Heart right ventricle (tissue), 16 donors: ENCODE measurements around the gene PRKD2. TPM values are rescaled to one million over a fixed set of nuclear protein-coding genes. Genes with fewer than 3 reads are reported as not detected.
"Not testable (repeated sequence)": the region's sequence is repeated elsewhere in the genome, so short reads cannot be mapped to it uniquely, and the experiment has no call there.

Source experiments
- ATAC-seq, 8 donors: fragments of 200-7000 bp; cut with Tn5 transposase; one replicate each; pipeline ENCODE4 v1.9.1; 2020; ENCODE audit warnings: mild to moderate bottlenecking in 8 of 8, moderate library complexity in 8 of 8, moderate number of reproducible peaks in 1 of 8
- DNase-seq, 2 donors: peaks; one replicate each; pipeline ENCODE4 v3.0.0-alpha.2; 2020
- H3K27ac ChIP-seq, 10 donors: fragments of 200-600 bp; sonication (generic) in 2 of 10; one replicate each; pipeline versions ENCODE4 v1.5.0 to v1.8.0; 2020 to 2022; ENCODE audit warnings: mild to moderate bottlenecking in 3 of 10
- H3K27me3 ChIP-seq, 7 donors: fragments of 200-600 bp; one replicate each; pipeline ENCODE4 v1.8.0; 2021 to 2022; ENCODE audit warnings: mild to moderate bottlenecking in 2 of 7
- H3K36me3 ChIP-seq, 9 donors: fragments of 200-600 bp; sonication (generic) in 1 of 9; one replicate each; pipeline versions ENCODE4 v1.5.0 to v1.8.0; 2020 to 2022; ENCODE audit warnings: mild to moderate bottlenecking in 2 of 9
- H3K4me1 ChIP-seq, 9 donors: fragments of 200-600 bp; sonication (generic) in 1 of 9; one replicate each; pipeline versions ENCODE4 v1.5.0 to v1.8.0; 2020 to 2022; ENCODE audit warnings: mild to moderate bottlenecking in 4 of 9
- H3K4me3 ChIP-seq, 10 donors: fragments of 200-600 bp; sonication (generic) in 2 of 10; one replicate each; pipeline versions ENCODE4 v1.5.0 to v1.8.0; 2020 to 2022; ENCODE audit warnings: mild to moderate bottlenecking in 7 of 10, moderate library complexity in 2 of 10
- H3K9me3 ChIP-seq, 11 donors: fragments of 200-600 bp in 10 of 11; sonication (generic) in 2 of 11; one replicate each; pipeline versions ENCODE4 v1.5.0 to v1.8.0; 2013 to 2022; ENCODE audit warnings: mild to moderate bottlenecking in 2 of 11, control low read depth in 1 of 11, moderate library complexity in 1 of 11
- WGBS, 2 donors: extraction: QIAGEN DNeasy Blood & Tissue Kit; methylation state at CpG; one replicate each; pipeline ENCODE4 v1.1.7; 2013; ENCODE audit warnings: inconsistent platforms in 1 of 2; 5-methylcytosine and 5-hydroxymethylcytosine counted together
- intact Hi-C, 10 donors: fragments of 100-400 bp; cut with DNase I; formaldehyde crosslinking; loops; one replicate each; pipeline versions ENCODE4 v1.11.1 to v1.14.2; 2022
- long read RNA-seq, 3 donors: library from polyadenylated mRNA; unstranded; transcript quantifications; one replicate each; pipeline ENCODE4 v2.0.0, GENCODE V29; 2020 to 2021
- polyA plus RNA-seq, 2 donors: library from polyadenylated mRNA; stranded (reverse); fragments of 200-250 nt; gene quantifications; one replicate each; pipeline ENCODE4 v1.2.3, GENCODE V29; 2013
- total RNA-seq, 10 donors: library from RNA; stranded (reverse); fragmentation: NEBNext Ultra II Directional in 3 of 10; extraction: Animal tissue kit (Norgen Biotek cat#: 25700) in 3 of 10; gene quantifications; one replicate each; pipeline versions ENCODE4 v1.2.1 to v1.2.4, GENCODE V29; 2021 to 2023
- TF ChIP-seq, protein P1 (sequence below), 9 donors: fragments of 200-600 bp; sonication (generic) in 2 of 9; IDR thresholded peaks; one replicate each; pipeline versions ENCODE4 v1.5.0 to v1.8.0; 2021 to 2022; ENCODE audit warnings: antibody characterized with exemption in 9 of 9, mild to moderate bottlenecking in 5 of 9, moderate library complexity in 1 of 9
- donor health status: Arrhythmogenic right ventricular cardiomyopathy.
- donor health status: ischemic (EF 13 %, LVEDD 7.1; RV severe dilation, severe dysfunction).
- donor health status: healthy with polysubstance abuse.
- donor health status: DM: no; HTN: yes; CAD: no.
- donor health status: DM: no; HTN: no; CAD: no.
- donor health status: ischemic (EF 25% LVEDD 6.9; RV normal size, moderate dysfunction).
- donor health status: ischemic (EF 25% LVEDD 5.7; RV mildly dilated, moderate dysfunction).
- donor health status: healthy.
- donor health status: DM: yes; HTN: yes; CAD: no.
- donor health status: Ischemic cardiomyopathy.
- donor health status: ischemic (EF 35%, LVEDD 5.7; RV mildly dilated, moderate dysfunction).
- donor health status: nonischemic (EF 11% LVEDD 7.7; RV severe dilation, severe dysfunction).
- donor health status: DM: yes; HTN: yes; CAD: no.
- donor health status: PGD.
- donor health status: ischemic (EF 29% LVEDD 5.4; RV normal size, mild dysfunction).
- donor health status: nonischemic (EF 23%, LVEDD 6.1; RV moderate dilation, normal function).

Gene PRKD2
- total RNA-seq (10 to 100 TPM; 11.7 to 22.7 (median 12.4) TPM), polyA plus RNA-seq (10 to 100 TPM; 15.9 to 19.5 TPM)
- long read RNA-seq, donor 1, partial matches to known transcripts, result 5 of 10 reads
- long read RNA-seq, donor 1, other reads (novel, unspliced or antisense), result 0 of 10 reads
- long read RNA-seq, donor 2, partial matches to known transcripts, result 6 of 16 reads
- long read RNA-seq, donor 2, other reads (novel, unspliced or antisense), result 4 of 16 reads
- long read RNA-seq, donor 3, partial matches to known transcripts, result 13 of 18 reads
- long read RNA-seq, donor 3, other reads (novel, unspliced or antisense), result 1 of 18 reads

DNA sequence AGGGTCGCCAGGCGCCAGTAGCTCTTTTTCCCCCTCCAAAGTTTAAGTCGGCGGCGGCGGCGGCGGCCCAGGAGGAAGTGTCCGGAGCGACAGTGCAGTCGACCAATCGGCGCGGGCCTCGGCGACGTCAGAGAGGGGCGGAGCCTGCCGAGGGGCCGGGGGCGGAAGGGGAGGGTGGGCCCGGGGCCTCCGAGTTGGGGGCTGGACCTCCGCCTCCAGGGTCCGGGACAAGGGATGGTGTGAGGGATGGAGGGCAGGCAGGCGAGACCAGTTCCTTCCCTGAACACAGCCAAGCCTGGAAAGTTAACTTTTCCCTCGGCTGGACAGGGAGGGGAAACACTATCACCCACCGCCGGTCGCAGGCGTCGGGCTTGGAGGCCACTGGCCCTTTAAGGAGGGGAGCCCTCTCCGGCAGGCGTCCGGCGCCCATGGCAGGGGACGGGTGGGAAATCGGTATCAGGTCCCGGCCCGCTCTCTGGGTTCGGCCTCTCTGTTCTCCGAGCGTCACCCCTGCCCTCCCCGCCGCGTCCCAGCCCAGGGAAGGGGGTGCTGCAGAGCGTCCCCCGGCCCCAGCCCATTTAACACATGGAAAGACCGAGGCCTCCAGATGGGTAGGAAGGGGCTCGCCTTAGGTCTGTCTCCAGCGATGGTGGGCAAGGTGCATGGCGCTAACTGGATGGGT lies at the start of gene PRKD2:
TSS of gene PRKD2 (minus strand) at position 81 of the 682 bp plus-strand sequence. CDS start 744 bp downstream, outside the sequence.
- intact Hi-C loops, result no loop called here
- peak; percentile 95 for DNase-seq
- peaks cover 0 to 44% (median 26%) of the 10 kb centered on the region in 9 donors for H3K36me3 ChIP-seq
- H3K27ac ChIP-seq, result peak within 1 kb of the TSS; percentile 48 to 95 (median 90)
- H3K27me3 ChIP-seq, result no peaks in the 10 kb centered on the region
- no peaks in the 10 kb centered on the region for H3K9me3 ChIP-seq
- peak; percentile 85 to 90 (median 88) for ATAC-seq
- H3K4me3 ChIP-seq, result peak within 1 kb of the TSS; percentile 48 to 97 (median 84)
- TF ChIP-seq, protein P1, sequence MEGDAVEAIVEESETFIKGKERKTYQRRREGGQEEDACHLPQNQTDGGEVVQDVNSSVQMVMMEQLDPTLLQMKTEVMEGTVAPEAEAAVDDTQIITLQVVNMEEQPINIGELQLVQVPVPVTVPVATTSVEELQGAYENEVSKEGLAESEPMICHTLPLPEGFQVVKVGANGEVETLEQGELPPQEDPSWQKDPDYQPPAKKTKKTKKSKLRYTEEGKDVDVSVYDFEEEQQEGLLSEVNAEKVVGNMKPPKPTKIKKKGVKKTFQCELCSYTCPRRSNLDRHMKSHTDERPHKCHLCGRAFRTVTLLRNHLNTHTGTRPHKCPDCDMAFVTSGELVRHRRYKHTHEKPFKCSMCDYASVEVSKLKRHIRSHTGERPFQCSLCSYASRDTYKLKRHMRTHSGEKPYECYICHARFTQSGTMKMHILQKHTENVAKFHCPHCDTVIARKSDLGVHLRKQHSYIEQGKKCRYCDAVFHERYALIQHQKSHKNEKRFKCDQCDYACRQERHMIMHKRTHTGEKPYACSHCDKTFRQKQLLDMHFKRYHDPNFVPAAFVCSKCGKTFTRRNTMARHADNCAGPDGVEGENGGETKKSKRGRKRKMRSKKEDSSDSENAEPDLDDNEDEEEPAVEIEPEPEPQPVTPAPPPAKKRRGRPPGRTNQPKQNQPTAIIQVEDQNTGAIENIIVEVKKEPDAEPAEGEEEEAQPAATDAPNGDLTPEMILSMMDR (IDR thresholded peaks at IDR 0.05), result no peak
- H3K4me1 ChIP-seq, result peaks cover 8 to 59% (median 45%) of the 10 kb centered on the region in 9 donors
- 1 to 2% methylated on average over 43 to 52 of the region's 52 CpGs for WGBS, 2 donors

DNA sequence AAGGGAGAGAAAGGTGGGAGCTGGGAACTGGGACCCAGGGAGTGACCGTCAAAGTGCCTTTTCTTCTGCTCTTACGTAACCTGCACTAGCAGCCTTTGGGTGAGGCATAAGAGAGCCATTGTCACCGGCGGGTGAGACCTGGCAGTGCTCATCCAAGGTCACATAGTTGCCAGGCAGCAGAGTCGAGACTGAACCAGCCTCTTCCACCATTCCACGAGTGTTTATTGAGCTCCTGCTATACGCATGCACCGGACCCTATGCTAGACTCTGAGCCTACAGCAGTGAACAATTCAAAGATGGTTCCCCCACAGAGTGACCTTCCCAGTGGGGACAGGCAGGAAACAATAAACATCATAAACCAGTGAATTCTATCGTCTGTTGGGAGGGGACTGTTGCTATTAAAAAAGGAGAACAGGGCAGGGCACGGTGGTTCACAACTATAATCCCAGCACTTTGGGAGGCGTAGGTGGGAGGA lies 47.9 kb upstream of the PRKD2 start:
- H3K27me3 ChIP-seq, result no peaks in the 10 kb centered on the region
- H3K4me3 ChIP-seq, result no peak overlapping the region
- DNase-seq (no peak), ATAC-seq (peak; percentile 37 to 81 (median 70))
- no peaks in the 10 kb centered on the region for H3K36me3 ChIP-seq
- intact Hi-C loops, result loop anchor here in 1 of 10 donors (10.0 kb wide), 1 partner anchor 230 kb away; no protein-coding TSS in a partner anchor
- H3K9me3 ChIP-seq, result no peaks in the 10 kb centered on the region
- H3K27ac ChIP-seq, result peak overlapping the region in 1 of 10 donors; percentile 7
- 57 to 59% methylated on average over 11 of the region's 11 CpGs for WGBS, 2 donors
- peaks cover 0 to 25% (median 6%) of the 10 kb centered on the region in 9 donors for H3K4me1 ChIP-seq
- TF ChIP-seq, protein P1 (IDR thresholded peaks at IDR 0.05), result no peak

DNA sequence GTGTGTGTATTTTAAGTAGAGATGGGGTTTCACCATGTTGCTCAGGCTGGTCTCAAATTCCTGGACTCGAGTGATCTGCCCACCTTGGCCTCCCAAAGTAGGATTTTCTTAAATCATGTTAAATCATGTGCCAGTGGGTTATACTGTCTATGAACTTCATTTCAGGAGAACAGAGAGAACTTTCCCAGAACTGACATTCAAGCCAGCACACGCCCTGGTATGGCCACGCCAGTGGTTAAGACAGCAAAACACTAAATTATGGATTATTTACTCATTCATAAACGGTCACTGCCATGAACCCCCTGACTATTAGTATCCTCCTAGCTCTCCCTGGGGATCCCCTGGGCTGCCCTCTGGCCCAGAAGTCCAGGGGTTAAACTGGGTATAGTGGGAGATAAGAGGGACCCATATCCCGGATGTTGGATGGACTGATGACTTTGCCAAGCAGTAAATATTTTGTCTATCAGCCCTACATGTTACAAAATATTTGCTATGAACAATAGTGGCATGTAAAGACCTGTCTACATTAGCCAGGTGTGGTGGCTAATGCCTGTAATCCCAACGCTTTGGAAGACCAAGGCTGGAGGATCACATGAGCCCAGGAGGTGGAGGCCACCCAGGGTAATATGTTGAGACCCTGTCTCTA lies 45.5 kb upstream of the PRKD2 start:
- intact Hi-C loops, result loop anchor here in 1 of 10 donors (10.0 kb wide), 1 partner anchor 232 kb away; no protein-coding TSS in a partner anchor
- 80 to 84% methylated on average over 6 of the region's 6 CpGs for WGBS, 2 donors
- Histone ChIP-seq H3K9me3 (no peaks in the 10 kb centered on the region), H3K27me3 (no peaks in the 10 kb centered on the region), H3K36me3 (peaks cover 0 to 15% (median 0%) of the 10 kb centered on the region in 9 donors), H3K27ac (no peak overlapping the region), H3K4me3 (no peak overlapping the region), H3K4me1 (peaks cover 0 to 23% (median 10%) of the 10 kb centered on the region in 9 donors)
- TF ChIP-seq, protein P1 (IDR thresholded peaks at IDR 0.05), result no peak
- ATAC-seq (no peak), DNase-seq (no peak)

DNA sequence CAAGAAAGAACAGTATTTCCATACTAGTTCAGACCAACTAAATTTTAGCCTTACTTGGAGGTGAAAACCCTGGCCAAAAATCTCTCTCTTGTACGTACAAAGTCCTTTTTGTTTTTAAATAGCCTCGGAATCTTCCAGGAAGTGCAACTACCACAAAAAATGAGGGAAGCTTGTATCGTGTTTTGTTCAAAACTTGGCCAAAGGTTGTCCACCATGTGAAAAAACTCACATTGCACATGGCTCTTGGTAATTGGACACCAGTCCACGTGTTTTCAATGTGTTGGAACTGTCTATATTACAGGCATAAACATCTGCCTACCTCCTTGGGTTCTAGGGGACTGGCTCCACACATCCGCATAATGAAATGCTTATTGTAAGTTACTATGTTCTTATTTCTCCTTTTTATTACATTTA lies 44.5 kb upstream of the PRKD2 start:
- no peak overlapping the region for H3K4me3 ChIP-seq
- DNase-seq (no peak), ATAC-seq (no peak)
- H3K4me1 ChIP-seq, result peaks cover 0 to 29% (median 10%) of the 10 kb centered on the region in 9 donors
- intact Hi-C loops, result loop anchor here in 1 of 10 donors (10.0 kb wide), 1 partner anchor 233 kb away; no protein-coding TSS in a partner anchor
- H3K27me3 ChIP-seq, result no peaks in the 10 kb centered on the region
- no peaks in the 10 kb centered on the region for H3K9me3 ChIP-seq
- peak overlapping the region in 1 of 10 donors; percentile 0 for H3K27ac ChIP-seq
- H3K36me3 ChIP-seq, result peaks cover 0 to 22% (median 0%) of the 10 kb centered on the region in 9 donors
- WGBS, 2 donors, result 61 to 63% methylated on average over 5 of the region's 5 CpGs
- TF ChIP-seq, protein P1 (IDR thresholded peaks at IDR 0.05), result no peak

DNA sequence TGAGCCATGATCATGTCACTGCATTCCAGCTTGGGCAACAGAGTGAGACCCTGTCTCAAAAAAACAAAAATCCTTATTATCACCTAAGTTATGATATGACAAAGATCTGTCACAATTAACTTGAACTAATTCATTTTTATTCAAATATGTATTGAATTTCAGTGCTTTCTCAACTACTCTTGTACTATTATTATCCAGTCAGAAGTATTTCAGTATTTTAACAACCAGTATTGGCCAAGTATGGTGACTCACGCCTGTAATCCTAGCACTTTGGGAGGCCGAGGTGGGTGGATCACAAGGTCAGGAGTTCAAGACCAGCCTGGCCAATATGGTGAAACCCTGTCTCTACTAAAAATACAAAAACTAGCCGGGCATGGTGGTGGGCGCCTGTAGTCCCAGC lies 44.0 kb upstream of the PRKD2 start:
- not testable (repeated sequence) for H3K27ac ChIP-seq, ATAC-seq, H3K4me3 ChIP-seq, H3K9me3 ChIP-seq, DNase-seq, H3K27me3 ChIP-seq
- intact Hi-C loops, result loop anchor here in 1 of 10 donors (10.0 kb wide), 1 partner anchor 234 kb away; no protein-coding TSS in a partner anchor
- Histone ChIP-seq H3K36me3 (peaks cover 0 to 25% (median 0%) of the 10 kb centered on the region in 9 donors), H3K4me1 (peaks cover 0 to 29% (median 10%) of the 10 kb centered on the region in 9 donors)
- WGBS, 2 donors, result 87 to 90% methylated on average over 4 of the region's 4 CpGs
